Mammary epithelial cell (primary cell): ENCODE measurements around the gene PCDH15.
"Not testable (repeated sequence)": the region's sequence is repeated elsewhere in the genome, so short reads cannot be mapped to it uniquely, and the experiment has no call there.

ENCODE experiments used
- EZH2 ChIP-seq: IDR thresholded peaks from 2 replicates; pipeline ENCODE4 v1.6.1; 2012; ENCODE audit warnings: low read length, inconsistent platforms, borderline replicate concordance
- TF ChIP-seq, protein P1 (sequence below), 2 donors: IDR thresholded peaks in 1 of 2; conservative IDR thresholded peaks in 1 of 2; 2 replicates each; pipeline ENCODE4 v1.5.1; 2011 to 2012; ENCODE audit warnings: inconsistent platforms in 2 of 2, low read length in 2 of 2, mild to moderate bottlenecking in 2 of 2, control low read depth in 1 of 2, low read depth in 1 of 2; ENCODE audit not compliant: insufficient read depth in 1 of 2; ENCODE audit errors: extremely low read depth in 1 of 2

DNA sequence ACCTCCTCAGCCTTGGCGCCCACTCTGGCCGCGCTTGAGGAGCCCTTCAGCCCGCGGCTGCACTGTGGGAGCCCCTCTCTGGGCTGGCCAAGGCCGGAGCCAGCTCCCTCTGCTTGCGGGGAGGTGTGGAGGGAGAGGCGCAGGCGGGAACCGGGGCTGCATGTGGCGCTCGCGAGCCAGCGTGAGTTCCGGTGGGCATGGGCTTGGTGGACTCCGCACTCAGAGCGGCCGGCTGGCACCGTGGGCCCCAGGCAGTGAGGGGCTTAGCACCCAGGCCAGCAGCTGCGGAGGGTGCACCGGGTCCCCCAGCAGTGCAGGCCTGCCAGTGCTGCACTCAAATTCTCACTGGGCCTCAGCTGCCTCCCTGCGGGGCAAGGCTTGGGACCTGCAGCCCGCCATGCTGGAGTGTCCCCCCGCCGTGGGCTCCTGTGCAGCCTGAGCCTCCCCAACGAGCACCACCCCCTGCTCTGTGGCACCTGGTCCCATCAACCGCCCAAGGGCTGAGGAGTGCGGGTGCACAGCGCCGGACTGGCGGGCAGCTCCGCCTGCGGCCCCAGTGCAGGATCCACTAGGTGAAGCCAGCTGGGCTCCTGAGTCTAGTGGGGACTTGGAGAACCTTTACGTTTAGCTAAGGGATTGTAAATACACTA, 876.9 kb downstream of the PCDH15 start:
- TF ChIP-seq, protein P1, sequence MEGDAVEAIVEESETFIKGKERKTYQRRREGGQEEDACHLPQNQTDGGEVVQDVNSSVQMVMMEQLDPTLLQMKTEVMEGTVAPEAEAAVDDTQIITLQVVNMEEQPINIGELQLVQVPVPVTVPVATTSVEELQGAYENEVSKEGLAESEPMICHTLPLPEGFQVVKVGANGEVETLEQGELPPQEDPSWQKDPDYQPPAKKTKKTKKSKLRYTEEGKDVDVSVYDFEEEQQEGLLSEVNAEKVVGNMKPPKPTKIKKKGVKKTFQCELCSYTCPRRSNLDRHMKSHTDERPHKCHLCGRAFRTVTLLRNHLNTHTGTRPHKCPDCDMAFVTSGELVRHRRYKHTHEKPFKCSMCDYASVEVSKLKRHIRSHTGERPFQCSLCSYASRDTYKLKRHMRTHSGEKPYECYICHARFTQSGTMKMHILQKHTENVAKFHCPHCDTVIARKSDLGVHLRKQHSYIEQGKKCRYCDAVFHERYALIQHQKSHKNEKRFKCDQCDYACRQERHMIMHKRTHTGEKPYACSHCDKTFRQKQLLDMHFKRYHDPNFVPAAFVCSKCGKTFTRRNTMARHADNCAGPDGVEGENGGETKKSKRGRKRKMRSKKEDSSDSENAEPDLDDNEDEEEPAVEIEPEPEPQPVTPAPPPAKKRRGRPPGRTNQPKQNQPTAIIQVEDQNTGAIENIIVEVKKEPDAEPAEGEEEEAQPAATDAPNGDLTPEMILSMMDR (conservative IDR thresholded peaks at IDR 0.05 in 1 of 2, IDR thresholded peaks at IDR 0.05 in 1 of 2; ENCODE audit: extremely low read depth in 1 of 2, insufficient read depth in 1 of 2, low read depth in 1 of 2, low read length in 2 of 2), result not testable (repeated sequence)
- TF ChIP-seq EZH2, result not testable (repeated sequence)
